OCI-LY1 (cell line): ENCODE data around the gene SIK3.
A peak's percentile ranks its signal among the peaks of the same experiment; 100 is the strongest.

ENCODE experiments used
- EZH2 ChIP-seq: fragments of 200-600 bp; sonication (generic), shearing (Covaris generic); IDR thresholded peaks from 2 replicates; pipeline ENCODE4 v1.8.0; 2017; ENCODE audit warnings: borderline replicate concordance, mixed run types, mild to moderate bottlenecking, antibody characterized with exemption, low read length, moderate library complexity, mixed read lengths
- TF ChIP-seq, protein P1 (sequence below): fragments of 200-600 bp; sonication (generic), shearing (Covaris generic); IDR thresholded peaks from 2 replicates; pipeline ENCODE4 v1.5.1; 2017; ENCODE audit warnings: mild to moderate bottlenecking, antibody characterized with exemption, low read length, moderate library complexity, mixed read lengths

DNA sequence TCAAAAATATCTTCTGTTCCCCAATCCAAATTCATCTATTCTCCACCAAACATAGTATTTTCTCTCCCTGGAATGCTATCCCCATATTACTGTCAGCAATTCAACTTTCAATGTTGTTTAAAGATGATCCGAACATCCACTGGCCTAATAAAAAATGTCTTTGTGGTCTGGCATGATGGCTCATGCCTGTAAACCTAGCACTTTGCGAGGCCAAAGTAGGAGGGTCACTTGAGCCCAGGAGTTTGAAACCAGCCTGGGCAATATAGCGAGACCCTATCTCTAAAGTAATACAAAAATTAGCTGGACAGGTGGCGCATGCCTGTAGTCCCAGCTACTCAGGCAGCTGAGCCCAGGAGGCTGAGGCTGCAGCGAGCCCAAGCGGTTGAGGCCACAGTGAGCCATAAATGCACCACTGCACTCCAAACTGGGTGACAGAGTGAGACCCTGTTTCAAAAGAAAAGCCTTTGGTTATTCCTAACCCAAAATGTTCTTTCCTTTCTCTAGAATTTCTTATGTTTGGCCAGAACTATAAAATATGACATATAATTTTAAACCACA, 29.8 kb downstream of the SIK3 start:
- TF ChIP-seq, protein P1, sequence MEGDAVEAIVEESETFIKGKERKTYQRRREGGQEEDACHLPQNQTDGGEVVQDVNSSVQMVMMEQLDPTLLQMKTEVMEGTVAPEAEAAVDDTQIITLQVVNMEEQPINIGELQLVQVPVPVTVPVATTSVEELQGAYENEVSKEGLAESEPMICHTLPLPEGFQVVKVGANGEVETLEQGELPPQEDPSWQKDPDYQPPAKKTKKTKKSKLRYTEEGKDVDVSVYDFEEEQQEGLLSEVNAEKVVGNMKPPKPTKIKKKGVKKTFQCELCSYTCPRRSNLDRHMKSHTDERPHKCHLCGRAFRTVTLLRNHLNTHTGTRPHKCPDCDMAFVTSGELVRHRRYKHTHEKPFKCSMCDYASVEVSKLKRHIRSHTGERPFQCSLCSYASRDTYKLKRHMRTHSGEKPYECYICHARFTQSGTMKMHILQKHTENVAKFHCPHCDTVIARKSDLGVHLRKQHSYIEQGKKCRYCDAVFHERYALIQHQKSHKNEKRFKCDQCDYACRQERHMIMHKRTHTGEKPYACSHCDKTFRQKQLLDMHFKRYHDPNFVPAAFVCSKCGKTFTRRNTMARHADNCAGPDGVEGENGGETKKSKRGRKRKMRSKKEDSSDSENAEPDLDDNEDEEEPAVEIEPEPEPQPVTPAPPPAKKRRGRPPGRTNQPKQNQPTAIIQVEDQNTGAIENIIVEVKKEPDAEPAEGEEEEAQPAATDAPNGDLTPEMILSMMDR, result peak; percentile 45
- no peak for TF ChIP-seq EZH2
